ENCODE data around the gene EFHC1.

Gene EFHC1

GRCh38 chr6:52392944-52393343 lies 27.2 kb upstream of the EFHC1 start:
- Histone ChIP-seq H3K4me3 (ENCODE audit: insufficient read depth, low read length, poor library complexity, severe bottlenecking) (no peak overlapping the region), H3K4me2 (ENCODE audit: low read depth, low read length, poor library complexity, severe bottlenecking) (no peak overlapping the region), H4K20me1 (ENCODE audit: low read depth, low read length) (no peaks in the 10 kb centered on the region), H3F3A (ENCODE audit: insufficient read depth) (peaks cover 19% of the 10 kb centered on the region), H3K9me2 (replicated peaks; ENCODE audit: insufficient read depth, low read length) (no peaks in the 10 kb centered on the region), H3K27me3 (ENCODE audit: low read length) (no peaks in the 10 kb centered on the region), H3K9me3 (ENCODE audit: insufficient read depth, low read length) (no peaks in the 10 kb centered on the region), H3K27ac (ENCODE audit: low read depth, low read length) (no peak overlapping the region), H3K36me3 (ENCODE audit: low read length) (no peaks in the 10 kb centered on the region), H2AFZ (ENCODE audit: low read depth, low read length, severe bottlenecking) (no peak overlapping the region), H3K79me2 (ENCODE audit: insufficient read depth, low read length) (no peaks in the 10 kb centered on the region), H3K9ac (ENCODE audit: low read length) (no peak overlapping the region)
- TF ChIP-seq EZH2phosphoT487 (conservative IDR thresholded peaks at IDR 0.05; ENCODE audit: low read length) (no peak), CTCF (IDR thresholded peaks at IDR 0.05; ENCODE audit: insufficient read depth, low read length, poor library complexity, severe bottlenecking) (no peak)

- H4K20me1 ChIP-seq (ENCODE audit: low read depth, low read length): no peaks in the 10 kb centered on the region
- no peak overlapping the region for H3K9ac ChIP-seq (ENCODE audit: low read length)
- H3K9me3 ChIP-seq (ENCODE audit: insufficient read depth, low read length): no peaks in the 10 kb centered on the region
- H3K27me3 ChIP-seq (ENCODE audit: low read length): no peaks in the 10 kb centered on the region
- no peak overlapping the region for H3K27ac ChIP-seq (ENCODE audit: low read depth, low read length)
- TF ChIP-seq EZH2phosphoT487 (conservative IDR thresholded peaks at IDR 0.05; ENCODE audit: low read length): no peak
- no peak for TF ChIP-seq CTCF (IDR thresholded peaks at IDR 0.05; ENCODE audit: insufficient read depth, low read length, poor library complexity, severe bottlenecking)
- no peak overlapping the region for H2AFZ ChIP-seq (ENCODE audit: low read depth, low read length, severe bottlenecking)
- H3K79me2 ChIP-seq (ENCODE audit: insufficient read depth, low read length): no peaks in the 10 kb centered on the region
- H3F3A ChIP-seq (ENCODE audit: insufficient read depth): peaks cover 15% of the 10 kb centered on the region
- H3K4me3 ChIP-seq (ENCODE audit: insufficient read depth, low read length, poor library complexity, severe bottlenecking): no peak overlapping the region
- H3K36me3 ChIP-seq (ENCODE audit: low read length): no peaks in the 10 kb centered on the region
- no peak overlapping the region for H3K4me2 ChIP-seq (ENCODE audit: low read depth, low read length, poor library complexity, severe bottlenecking)
- no peaks in the 10 kb centered on the region for H3K9me2 ChIP-seq (replicated peaks; ENCODE audit: insufficient read depth, low read length)
These were observed 26.4 kb upstream of the EFHC1 start for GRCh38 chr6:52393780-52394179.

GRCh38 chr6:52394251-52394666 lies 25.9 kb upstream of the EFHC1 start:
- H4K20me1 ChIP-seq (ENCODE audit: low read depth, low read length): no peaks in the 10 kb centered on the region
- no peak overlapping the region for H3K9ac ChIP-seq (ENCODE audit: low read length)
- H3K27ac ChIP-seq (ENCODE audit: low read depth, low read length): no peak overlapping the region
- no peaks in the 10 kb centered on the region for H3K79me2 ChIP-seq (ENCODE audit: insufficient read depth, low read length)
- H3F3A ChIP-seq (ENCODE audit: insufficient read depth): peaks cover 11% of the 10 kb centered on the region
- TF ChIP-seq CTCF (IDR thresholded peaks at IDR 0.05; ENCODE audit: insufficient read depth, low read length, poor library complexity, severe bottlenecking) (no peak), EZH2phosphoT487 (conservative IDR thresholded peaks at IDR 0.05; ENCODE audit: low read length) (no peak)
- no peak overlapping the region for H3K4me3 ChIP-seq (ENCODE audit: insufficient read depth, low read length, poor library complexity, severe bottlenecking)
- H3K4me2 ChIP-seq (ENCODE audit: low read depth, low read length, poor library complexity, severe bottlenecking): no peak overlapping the region
- H2AFZ ChIP-seq (ENCODE audit: low read depth, low read length, severe bottlenecking): no peak overlapping the region
- no peaks in the 10 kb centered on the region for H3K27me3 ChIP-seq (ENCODE audit: low read length)
- H3K9me2 ChIP-seq (replicated peaks; ENCODE audit: insufficient read depth, low read length): no peaks in the 10 kb centered on the region
- no peaks in the 10 kb centered on the region for H3K36me3 ChIP-seq (ENCODE audit: low read length)
- no peaks in the 10 kb centered on the region for H3K9me3 ChIP-seq (ENCODE audit: insufficient read depth, low read length)
